ENCODE measurements around the gene MTRR. TPM values are rescaled to one million over a fixed set of nuclear protein-coding genes. Genes with fewer than 3 reads are reported as not detected.
A peak's percentile ranks its signal among the peaks of the same experiment; 100 is the strongest.

The MTRR gene
- total and polyA plus RNA-seq, 2 of the 8 experiments (the other 6 are each of a cell fraction or from before 2014, with no cell fraction given), result 36.4 to 53.8 TPM

DNA sequence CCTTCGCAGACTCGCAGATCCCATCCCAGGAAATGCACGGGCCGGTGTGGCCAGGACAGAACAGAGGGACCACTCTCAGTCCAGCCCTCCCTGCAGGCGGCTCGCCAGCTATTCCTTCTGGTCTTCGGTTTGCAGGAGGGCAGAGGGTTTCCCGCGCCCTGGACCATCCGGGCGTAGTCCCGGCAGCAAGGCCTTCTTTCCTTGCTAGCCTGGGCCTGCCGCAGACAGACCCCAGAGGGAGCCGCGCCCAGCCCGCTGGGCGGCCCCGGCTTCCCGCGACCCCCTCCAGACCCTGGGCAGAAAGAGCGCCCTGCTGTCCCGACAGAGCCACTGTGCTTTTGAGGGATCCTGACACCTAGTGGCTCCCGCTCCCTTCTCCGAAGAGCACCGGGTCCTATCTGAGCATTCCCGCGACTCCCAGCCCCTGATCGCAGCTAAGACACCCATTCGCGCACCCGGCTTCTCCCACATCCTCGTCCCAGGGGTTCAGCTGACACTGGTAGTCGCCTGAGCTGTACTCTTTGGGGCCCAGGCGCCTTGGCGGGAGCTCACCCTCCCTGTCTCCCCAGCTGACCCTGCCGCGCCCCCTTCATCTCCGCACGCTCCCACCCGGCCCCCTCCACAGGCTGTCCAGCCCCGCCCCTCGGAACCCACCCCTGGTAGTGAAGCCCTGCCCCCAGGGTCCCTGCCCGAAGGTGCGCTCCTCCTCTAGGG lies 19.1 kb upstream of the MTRR start:
- Histone ChIP-seq H3K18ac (ENCODE audit: extremely low read depth, low read length) (peak overlapping the region; percentile 68; the same call in 1 of the 2 replicates), H2BK15ac (ENCODE audit: low read length) (no peak overlapping the region), H2AFZ (ENCODE audit: low read length) (peak overlapping the region; percentile 95; the same call in 1 of the 2 replicates), H2BK120ac (replicated peaks; ENCODE audit: low read depth, low read length) (no peak overlapping the region), H3K4me3 (ENCODE audit: extremely low read depth in 1 of 4, insufficient read depth in 2 of 4, low read depth in 3 of 4, low read length in 4 of 4) (peak overlapping the region; percentile 40 to 72 (median 66)), H3K23me2 (ENCODE audit: low read depth, low read length) (peaks cover 9% of the 10 kb centered on the region), H4K5ac (ENCODE audit: insufficient read length, low read depth, low read length) (no peak overlapping the region), H3K56ac (replicated peaks; ENCODE audit: insufficient read length, low read depth, low read length) (no peak overlapping the region), H3K4ac (replicated peaks; ENCODE audit: insufficient read length, low read depth, low read length) (no peak overlapping the region), H3K27ac (ENCODE audit: low read depth, low read length) (no peak overlapping the region), H3K9me3 (ENCODE audit: insufficient read depth in 2 of 2, low read depth in 1 of 2, low read length in 1 of 2) (no peaks in the 10 kb centered on the region), H3K4me1 (replicated peaks in 1 of 4; ENCODE audit: control insufficient read depth in 3 of 4, insufficient read depth in 4 of 4, low read length in 3 of 4) (peaks cover 0 to 8% (median 3%) of the 10 kb centered on the region in 4 experiments; a peak in 4 of 7 replicates), H4K8ac (ENCODE audit: extremely low read depth, insufficient read depth, low read length) (no peak overlapping the region), H3K79me1 (ENCODE audit: low read depth, low read length) (no peaks in the 10 kb centered on the region), H2BK12ac (ENCODE audit: low read depth, low read length) (no peak overlapping the region), H3K9ac (replicated peaks in 1 of 4; ENCODE audit: extremely low read depth in 1 of 4, low read depth in 3 of 4, low read length in 3 of 4) (peak overlapping the region in 2 of 4 experiments; percentile 40 to 43; a peak in 4 of 7 replicates), H3K23ac (ENCODE audit: insufficient read length) (no peak overlapping the region), H2BK5ac (ENCODE audit: low read depth, low read length) (no peak overlapping the region), H4K20me1 (replicated peaks in 1 of 2; ENCODE audit: control insufficient read depth in 1 of 2, insufficient read depth in 2 of 2, low read length in 2 of 2) (no peaks in the 10 kb centered on the region), H2BK20ac (ENCODE audit: low read length) (no peak overlapping the region), H3K27me3 (replicated peaks in 1 of 4; ENCODE audit: control insufficient read depth in 3 of 4, extremely low read depth in 1 of 4, insufficient read depth in 3 of 4, low read length in 3 of 4) (peaks cover 0 to 16% (median 9%) of the 10 kb centered on the region in 4 experiments; a peak in 4 of 7 replicates), H2AK5ac (ENCODE audit: low read depth, low read length) (no peak overlapping the region), H4K91ac (replicated peaks; ENCODE audit: insufficient read length, low read length) (no peak overlapping the region), H3K4me2 (ENCODE audit: insufficient read depth in 1 of 2, low read depth in 2 of 2, low read length in 2 of 2) (peak overlapping the region; percentile 76 to 91), H3K36me3 (ENCODE audit: control insufficient read depth in 2 of 4, insufficient read depth in 4 of 4, low read length in 3 of 4) (no peaks in the 10 kb centered on the region), H3K14ac (ENCODE audit: insufficient read length) (no peak overlapping the region), H3K79me2 (ENCODE audit: control insufficient read depth in 1 of 2, insufficient read depth in 2 of 2, low read length in 2 of 2) (no peaks in the 10 kb centered on the region)
- FAIRE-seq (no peak), DNase-seq (ENCODE audit: low read depth in 1 of 2, low spot score in 2 of 2) (no peak)
- WGBS, 2 experiments (ENCODE audit: extremely low coverage in 1 of 2, insufficient coverage in 1 of 2, insufficient read length in 1 of 2, insufficient replicate concordance in 2 of 2, low coverage in 1 of 2, low lambda C conversion rate in 2 of 2, missing lambda C conversion rate in 1 of 2), result 2% methylated on average over 31 of the region's 44 CpGs; no CpG with 5 or more reads in 1 of the 2 experiments
- ChIA-PET POLR2A (ENCODE audit: partially characterized antibody) (interaction anchor here (1.2 to 1.5 kb wide), 2 partner anchors 29 to 454 kb away, joined by 3 read pairs; partner anchors contain the start of gene ADCY2), CTCF (ENCODE audit: partially characterized antibody) (interaction anchor here (0.6 to 3.4 kb wide), 8 partner anchors 11 to 1084 kb away, joined by 3 to 23 read pairs (median 6); partner anchors contain the start of genes FASTKD3 and MTRR)
- TF ChIP-seq SAP30 (IDR thresholded peaks at IDR 0.05; ENCODE audit: insufficient read depth, insufficient replicate concordance, low read length), result peak; percentile 57
- TF ChIP-seq YY1 (IDR thresholded peaks at IDR 0.05; ENCODE audit: low read depth, low read length), result no peak
- peak; percentile 48; the same call in 1 of the 2 replicates for TF ChIP-seq RBBP5 (IDR thresholded peaks at IDR 0.05; ENCODE audit: borderline replicate concordance, low read depth, low read length)
- no peak for TF ChIP-seq KDM5A (IDR thresholded peaks at IDR 0.05; ENCODE audit: low read length)
- TF ChIP-seq CTCF (IDR thresholded peaks at IDR 0.05; ENCODE audit: control extremely low read depth in 1 of 3, insufficient read depth in 1 of 3, low read depth in 1 of 3, low read length in 3 of 3), result peak; percentile 8 to 37 (median 22); a peak in 3 of 4 replicates
- TF ChIP-seq RAD21 (IDR thresholded peaks at IDR 0.05 in 1 of 2, conservative IDR thresholded peaks at IDR 0.05 in 1 of 2; ENCODE audit: low read depth in 2 of 2, low read length in 2 of 2), result peak; percentile 15 to 35; a peak in 3 of 4 replicates
- TF ChIP-seq EGR1 (IDR thresholded peaks at IDR 0.05; ENCODE audit: borderline replicate concordance, low read depth, low read length), result no peak
- TF ChIP-seq, protein P1, sequence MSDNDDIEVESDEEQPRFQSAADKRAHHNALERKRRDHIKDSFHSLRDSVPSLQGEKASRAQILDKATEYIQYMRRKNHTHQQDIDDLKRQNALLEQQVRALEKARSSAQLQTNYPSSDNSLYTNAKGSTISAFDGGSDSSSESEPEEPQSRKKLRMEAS (IDR thresholded peaks at IDR 0.05), result peak; percentile 57

Data from H1 (cell line).